Measurements from ENCODE around the gene ALAD.
"Not testable (repeated sequence)": the region's sequence is repeated elsewhere in the genome, so short reads cannot be mapped to it uniquely, and the experiment has no call there.

The ALAD gene

DNA sequence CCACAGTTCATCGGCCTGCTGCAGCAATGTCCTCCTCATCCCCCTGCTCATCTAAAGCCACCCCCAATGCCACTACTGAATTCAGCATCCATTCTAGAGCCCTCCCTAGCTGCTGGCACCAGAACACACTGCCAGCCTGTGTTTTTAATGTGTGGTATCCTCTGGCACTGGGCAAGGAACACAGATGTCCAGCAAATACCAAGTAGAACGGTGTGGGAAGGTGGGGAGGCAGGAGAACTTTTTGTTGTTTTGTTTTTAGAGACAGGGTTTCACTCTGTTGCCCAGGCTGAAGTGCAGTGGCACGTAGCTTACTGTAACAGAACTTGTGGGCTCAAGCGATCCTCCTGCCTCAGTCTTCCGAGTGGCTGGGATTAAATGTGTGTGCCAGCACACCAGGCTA, 29.0 kb downstream of the ALAD start:
- FAIRE-seq: no peak

DNA sequence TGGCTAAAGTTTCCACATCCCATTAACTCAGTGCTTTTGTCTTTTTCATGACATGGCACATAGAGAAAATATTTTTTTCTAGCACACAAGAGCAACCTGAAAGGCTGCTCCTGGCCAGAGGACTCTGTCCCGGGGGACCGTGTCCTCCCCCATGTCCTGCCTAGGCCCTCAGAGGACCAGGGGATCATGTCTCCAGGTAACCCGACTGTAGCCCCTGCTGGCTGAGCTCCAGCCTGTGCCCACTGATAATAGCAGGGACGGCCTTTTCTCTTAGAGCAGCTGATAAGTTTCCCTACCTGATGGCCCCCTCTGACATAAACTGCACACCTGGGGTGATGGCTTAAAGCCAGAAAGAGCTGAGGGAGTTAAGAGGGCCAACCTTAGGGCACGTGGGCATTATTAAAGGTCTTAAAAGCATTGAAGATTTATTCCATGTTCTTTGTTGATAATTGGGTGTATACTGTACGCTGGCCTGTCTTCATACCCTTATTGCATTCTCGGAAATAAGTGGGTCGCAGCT, 30.2 kb downstream of the ALAD start:
- FAIRE-seq: no peak

DNA sequence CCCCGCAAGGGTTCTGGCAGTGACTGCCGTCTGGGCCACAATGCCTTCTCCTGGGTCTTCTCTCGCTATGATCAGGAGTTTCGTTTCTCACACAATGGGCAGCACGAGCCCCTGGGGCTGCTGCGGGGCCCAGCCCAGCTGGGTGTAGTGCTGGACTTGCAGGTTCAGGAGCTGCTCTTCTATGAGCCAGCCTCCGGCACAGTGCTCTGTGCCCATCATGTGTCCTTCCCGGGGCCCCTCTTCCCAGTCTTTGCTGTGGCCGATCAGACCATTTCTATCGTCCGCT, 31.3 kb downstream of the ALAD start:
- FAIRE-seq: no peak

DNA sequence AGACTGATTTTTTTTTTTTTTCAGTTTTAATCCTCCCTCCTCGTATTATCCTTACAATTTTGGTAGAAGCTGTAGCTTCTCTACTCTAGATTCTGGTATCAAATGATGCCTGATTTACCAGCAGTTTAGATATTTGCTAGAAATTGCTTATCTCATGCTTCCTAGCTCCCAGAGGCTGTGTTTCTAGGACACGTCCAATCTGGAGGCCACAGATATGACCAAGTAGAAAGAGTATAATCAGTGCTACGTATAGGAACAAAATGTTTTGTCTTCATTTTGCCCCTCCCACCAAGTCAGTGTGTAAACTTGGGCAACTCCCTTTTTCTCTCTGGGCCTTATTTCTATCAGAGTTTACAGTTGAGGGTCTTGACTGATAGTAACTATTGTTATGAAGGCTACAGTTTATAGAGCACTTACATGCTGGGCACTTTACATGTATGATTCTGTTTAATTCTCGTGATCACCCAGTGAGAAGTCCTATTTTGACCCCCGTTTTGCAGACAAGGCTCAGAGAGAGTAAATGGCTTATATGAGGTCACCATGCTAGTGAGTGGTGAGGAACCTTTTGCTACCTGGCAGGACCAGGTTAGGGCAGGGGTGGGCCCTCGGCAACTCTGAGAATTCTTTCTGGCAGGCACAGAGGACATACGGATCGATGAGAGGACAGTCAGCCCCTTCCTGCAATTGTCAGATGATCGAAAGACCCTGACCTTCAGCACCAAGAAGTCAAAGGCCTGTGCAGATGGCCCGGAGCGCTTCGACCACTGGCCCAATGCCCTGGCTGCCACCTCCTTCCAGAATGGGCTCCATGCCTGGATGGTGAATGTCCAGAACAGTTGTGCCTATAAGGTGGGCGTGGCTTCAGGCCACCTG, 31.9 kb downstream of the ALAD start:
- no peak for FAIRE-seq

DNA sequence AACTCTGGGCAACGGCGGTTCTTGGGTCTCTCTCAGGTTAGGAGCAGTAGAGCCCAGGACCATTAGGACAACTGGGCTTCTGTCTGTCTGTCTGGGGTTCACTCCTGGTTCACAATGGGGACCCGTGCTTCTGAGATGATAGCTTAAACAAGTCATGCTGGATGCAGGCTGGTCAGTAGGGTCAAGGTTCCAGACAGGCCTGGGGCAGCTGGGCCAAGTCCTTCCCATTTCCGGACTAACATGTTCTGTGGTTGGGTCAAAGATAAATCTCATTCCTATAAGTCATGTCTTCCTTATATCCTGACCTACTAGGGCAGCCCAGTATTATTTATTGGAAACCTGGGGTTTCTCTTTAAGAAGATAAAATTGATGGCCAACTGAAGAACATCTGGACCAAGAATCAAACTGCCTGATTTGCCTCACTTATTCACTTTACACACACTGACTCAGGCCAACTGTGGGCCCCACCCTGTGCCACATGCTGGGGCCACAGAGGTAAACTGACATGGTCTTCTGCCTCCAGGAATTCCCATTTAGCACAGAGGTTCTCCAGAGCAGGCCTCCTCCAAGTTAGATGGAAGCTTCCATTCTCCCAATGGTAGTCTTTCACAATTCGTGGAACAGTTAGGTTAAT, 32.6 kb downstream of the ALAD start:
- no peak for FAIRE-seq

DNA sequence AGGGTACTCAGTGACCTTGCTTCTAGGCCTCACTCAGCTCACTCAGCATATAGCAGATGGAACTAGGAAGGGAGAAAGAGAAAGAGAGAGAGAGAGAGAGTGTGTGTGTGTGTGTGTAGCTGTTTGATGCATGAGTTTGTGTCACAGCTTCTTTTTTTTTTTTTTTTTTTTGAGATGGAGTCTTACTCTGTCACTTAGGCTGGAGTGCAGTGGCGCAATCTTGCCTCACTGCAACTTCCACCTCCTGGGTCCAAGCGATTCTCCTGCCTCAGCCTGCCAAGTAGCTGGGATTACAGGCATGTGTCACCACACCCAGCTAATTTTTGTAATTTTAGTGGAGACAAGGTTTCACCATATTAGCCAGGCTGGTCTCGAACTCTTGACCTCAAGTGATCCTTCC, 35.4 kb downstream of the ALAD start:
- FAIRE-seq: not testable (repeated sequence)

DNA sequence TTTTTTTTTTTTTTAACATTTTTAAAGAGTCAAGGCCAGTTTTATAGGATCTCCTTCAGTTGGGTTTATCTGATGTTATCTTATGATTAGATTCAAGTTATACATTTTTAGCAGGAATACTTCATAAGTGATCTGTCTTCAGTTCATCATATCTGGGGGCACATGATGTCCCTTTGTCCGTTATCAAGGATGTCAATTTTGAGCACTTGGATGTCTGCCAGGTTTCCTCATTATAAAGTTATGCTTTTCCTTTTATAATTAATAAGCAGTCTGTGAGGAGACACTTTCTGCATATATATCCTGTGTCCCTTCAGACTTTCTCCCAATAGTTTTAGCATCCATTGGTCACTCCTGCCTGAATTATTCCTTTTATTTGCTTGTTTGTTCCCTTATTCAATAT, 36.1 kb downstream of the ALAD start:
- no peak for FAIRE-seq

DNA sequence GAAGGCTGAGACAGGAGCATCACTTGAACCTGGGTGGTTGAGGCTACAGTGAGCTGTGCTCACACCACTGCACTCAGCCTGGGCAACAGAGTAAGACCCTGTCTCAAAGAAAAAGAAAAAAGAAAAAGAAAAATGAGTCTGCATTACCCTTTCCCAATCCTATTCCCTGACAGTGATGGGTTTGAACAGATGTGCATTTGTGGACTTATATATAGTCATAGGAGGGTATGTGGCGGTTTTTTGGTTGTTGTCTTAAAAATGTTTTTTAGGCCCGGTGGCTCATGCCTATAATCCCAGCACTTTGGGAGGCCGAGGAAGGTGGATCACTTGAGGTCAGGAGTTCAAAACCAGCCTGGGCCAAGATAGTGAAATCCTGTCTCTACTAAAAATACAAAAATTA, 37.7 kb downstream of the ALAD start:
- no peak for FAIRE-seq

DNA sequence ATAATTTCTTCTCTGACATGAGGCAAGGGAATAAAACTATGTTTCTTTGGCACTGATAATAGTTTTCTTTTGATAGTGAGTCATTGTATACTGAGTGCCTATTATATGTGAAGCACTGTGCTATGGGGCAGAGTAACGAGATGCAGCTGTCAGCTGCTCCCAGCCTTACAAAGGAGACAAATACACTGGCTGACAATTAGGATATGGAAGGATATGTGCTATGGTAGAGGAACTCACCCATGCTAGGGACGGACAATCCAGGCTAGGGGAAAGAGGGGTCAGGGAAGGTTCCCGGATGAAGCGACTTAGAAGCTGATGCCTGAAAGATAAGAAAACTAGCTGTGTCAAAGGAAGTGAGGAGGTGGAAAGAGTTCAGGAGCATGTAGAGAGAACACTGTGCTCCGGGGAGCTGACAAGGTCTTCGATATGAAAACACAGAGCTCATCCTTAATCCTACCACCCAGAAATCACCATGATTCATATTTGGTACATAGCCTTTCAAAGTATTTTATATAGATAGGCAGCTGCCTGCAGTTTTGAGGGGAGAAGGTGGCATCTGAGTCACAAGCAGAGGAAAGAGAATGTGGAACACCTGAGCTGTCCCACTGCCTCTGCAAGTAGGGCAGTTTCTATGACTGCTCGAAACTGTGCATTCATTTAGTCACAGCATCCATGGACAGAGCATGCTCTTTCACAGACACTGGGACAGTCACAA, 39.6 kb downstream of the ALAD start:
- no peak for FAIRE-seq

DNA sequence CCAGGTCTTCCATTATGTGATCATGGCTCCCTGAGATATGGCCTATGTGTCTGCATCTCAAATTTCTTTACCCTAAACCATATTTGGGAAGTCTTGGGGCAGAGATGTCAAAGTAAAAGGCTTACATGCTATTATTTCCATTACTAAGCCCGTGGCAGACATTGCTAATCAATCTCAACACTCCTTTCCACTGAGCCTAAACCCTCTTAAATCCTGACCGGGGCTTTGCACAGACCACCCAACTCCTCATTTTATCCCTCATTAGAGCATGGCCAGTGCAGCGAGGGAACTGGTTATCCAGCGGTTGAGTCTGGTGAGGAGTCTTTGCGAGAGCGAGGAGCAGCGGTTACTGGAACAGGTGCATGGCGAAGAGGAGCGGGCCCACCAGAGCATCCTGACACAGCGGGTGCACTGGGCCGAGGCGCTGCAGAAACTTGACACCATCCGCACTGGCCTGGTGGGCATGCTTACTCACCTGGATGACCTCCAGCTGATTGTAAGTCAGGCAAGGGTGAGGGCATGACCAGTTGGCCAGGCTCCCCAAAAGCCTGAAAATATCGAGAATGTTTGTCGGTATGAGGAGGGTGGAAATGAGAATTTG, 40.7 kb downstream of the ALAD start:
- no peak for FAIRE-seq

DNA sequence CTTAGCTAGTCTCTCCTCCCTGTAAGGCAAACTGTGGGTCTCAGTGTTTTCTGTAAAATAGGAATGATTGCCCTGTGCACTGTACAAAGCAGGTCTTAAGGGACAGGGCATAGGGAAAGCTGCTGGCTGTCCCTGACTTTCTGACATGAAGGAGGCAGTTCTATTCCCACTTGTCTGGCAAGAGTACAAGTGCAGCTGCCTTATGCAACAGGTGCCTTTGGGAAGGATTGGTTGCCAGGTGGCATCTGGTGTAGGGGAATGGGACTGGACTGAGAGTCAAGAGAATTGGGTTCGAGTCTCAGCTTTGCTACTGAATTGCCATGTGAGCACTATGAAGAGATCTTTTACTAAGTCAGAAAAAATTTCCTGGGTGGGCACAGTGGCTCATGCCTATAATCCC, 41.7 kb downstream of the ALAD start:
- FAIRE-seq: no peak

DNA sequence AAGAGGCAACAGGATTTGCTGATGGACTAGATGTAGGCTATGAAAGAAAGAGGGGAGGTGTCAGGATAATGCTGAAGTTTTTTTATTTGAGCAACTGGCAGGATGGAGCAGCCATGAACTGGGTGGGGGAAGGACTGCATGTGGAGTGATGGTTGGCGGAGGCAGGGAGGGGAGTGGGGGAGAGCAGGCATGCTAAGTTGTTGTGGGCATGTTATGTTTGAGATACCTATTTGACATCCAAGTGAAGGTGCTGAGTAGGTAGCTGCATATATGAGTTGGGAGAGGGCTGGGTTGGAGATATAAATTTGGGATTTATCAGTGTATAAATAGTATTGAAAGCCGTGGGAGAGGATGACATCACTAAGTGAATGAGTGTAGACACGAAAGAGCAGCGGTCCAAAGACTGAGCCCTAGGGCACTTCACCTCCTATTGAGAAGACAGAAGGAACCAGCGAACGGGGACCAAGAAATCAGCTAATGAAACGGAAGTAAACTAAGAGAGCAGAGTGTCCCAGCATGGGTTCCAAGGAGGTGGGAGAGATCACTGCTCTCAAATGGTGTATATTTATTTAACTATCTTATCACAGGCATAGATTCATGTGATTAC, 44.3 kb downstream of the ALAD start:
- FAIRE-seq: no peak

DNA sequence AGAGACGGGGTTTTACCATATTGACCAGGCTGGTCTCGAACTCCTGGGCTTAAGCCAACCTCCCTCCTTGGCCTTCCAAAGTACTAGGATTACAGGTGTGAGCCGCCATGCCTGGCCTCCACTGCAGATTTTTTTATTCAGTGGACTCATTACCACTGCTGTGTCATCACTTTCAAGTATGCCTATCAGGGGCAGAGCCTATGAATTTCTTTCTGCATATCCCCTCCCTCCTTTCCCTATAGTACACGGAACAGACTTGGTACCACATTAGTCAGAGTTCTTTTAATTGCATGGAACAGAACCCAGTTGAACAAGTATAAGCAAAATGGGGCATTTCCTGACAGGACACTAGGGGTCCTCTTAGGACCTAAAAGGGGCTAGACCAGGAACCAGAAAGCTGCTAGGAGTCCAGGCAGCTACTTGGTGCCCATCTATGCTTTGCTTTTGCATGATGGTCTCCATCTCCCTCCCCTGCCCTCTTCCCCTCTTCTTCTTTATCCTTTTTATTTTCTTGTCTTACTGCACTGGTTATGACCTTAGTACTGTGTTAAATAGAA, 46.0 kb downstream of the ALAD start:
- no peak for FAIRE-seq

DNA sequence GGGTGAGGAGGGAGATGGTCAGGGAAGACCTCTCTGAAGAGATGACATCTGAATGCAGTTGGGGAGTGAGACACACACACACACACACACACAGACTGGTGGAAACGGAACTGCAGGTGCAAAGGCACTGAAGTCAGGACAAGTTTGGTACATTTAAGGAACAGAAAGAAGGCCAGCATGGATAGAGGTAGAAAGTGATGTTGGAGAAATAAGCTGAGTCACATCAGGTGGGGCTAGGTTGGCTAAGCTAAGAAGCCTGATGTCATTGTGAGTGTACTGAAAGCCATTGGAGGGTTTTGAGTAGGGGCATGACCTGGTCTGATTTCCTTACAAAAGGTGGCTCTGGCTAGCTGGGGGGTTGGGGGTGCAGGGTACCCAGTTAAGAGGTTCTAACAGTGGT, 48.7 kb downstream of the ALAD start:
- FAIRE-seq: no peak

DNA sequence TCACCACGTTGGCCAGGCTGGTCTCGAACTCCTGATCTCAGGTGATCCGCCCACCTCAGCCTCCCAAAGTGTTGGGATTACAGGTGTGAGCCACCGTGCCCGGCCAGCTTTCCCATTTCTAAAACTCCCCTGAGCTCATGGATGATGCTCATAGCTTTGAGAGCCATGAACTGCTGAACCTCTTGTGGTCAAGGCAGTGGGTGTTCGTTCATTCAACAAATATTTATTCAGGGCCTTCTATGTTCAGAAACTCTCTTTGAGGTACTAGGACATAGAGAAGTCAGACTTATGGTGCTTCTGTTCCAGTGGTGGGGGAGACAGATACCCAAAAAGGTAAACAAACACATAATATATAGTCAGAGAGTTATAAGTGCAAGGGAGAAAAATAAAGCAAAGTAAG, 49.1 kb downstream of the ALAD start:
- FAIRE-seq: no peak

DNA sequence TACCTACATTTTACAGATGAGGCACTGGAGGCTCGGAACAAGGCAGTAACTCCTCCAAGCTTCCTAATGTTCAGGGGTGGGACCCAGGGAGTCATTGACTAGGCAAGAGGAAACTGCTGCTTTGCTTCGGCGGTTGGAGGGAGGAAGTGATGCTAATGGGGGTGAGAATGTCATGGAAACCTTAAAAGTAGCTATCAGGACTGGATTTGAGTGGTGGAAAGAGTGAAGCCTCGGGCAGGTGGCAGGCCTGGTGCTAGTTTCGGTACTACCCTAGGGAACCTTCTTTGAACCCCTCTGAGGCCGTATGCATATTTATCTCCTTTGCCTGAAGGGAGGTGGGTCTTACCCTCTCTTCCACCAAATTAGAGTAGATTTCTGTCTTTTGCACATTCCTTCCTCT, 50.1 kb downstream of the ALAD start:
- FAIRE-seq: no peak

DNA sequence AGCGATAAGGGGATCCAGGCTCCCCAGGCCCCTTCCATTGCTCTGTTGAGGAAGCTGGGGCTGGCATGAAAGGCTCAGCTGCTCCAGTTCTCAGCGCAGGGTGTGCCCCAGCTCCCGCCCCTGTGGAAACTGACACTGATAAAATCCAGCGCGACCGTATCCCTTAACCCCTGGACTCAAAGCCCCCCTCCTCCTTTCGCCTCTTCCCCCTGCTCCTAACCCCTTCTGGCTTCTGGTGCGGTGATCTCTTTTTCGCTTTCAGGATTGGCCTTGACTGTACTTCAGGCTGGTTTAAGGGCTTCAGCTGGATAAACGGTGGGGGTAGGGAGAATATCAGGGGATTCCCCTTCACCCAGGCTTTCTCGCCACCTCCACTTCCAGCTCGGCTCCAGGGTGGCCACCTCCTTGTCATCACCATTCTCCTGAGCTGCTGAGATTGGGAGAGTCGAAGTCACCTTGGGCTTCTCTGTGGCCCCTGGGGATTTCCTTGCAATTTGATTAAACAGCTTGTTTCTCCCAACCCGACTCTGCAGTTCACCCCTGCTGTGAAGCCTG, 50.9 kb downstream of the ALAD start:
- FAIRE-seq: no peak

DNA sequence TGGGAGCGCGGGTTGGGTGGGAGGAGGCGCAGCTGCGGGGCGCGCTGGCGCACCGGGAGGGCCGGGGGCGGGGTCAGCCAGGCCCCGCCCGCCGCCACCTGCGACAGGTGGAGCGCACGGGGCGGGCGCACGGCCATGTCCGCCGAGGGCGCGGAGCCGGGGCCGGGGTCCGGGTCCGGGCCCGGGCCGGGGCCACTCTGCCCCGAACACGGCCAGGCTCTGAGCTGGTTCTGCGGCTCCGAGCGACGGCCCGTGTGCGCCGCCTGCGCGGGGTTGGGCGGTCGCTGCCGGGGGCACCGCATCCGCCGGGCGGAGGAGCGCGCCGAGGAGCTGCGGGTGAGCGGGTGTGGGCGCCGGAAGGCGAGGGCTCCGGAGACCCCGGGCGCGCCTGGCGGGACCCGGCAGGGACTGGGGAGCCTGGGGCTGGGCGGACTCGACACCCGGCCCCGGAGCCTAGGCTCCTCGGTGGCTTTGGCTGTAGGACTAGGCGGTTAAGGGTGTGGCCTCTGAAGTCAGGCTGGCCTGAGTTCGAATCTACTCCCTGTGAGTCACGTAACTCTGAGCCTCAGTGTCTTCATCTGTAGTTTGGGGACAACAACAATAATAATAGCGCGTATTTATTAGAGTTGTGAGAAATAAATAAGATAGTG, 51.5 kb downstream of the ALAD start, which contains the start of gene BSPRY:
BSPRY (plus strand) TSS at position 97 of the 650 bp plus-strand sequence; CDS start at position 136, 39 bp downstream.
- no peak for FAIRE-seq

DNA sequence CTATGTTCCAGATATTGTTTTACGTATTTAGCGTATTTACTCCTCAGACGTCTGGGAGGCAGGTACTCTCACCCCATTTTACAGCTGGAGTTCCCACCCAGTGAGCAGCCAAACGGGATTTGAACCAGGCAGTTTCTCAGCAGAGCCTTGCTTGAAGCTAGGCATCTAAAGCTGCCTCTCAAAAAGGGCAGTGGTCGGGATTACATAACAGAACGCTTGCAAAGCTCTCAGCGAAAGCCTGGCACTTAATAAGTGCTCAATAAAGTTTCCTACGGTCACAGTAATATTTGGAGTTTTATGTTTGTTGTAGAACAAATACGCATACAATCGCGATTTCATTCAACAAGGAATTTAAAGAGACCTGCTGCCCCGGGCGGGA, 52.0 kb downstream of the ALAD start:
- no peak for FAIRE-seq

DNA sequence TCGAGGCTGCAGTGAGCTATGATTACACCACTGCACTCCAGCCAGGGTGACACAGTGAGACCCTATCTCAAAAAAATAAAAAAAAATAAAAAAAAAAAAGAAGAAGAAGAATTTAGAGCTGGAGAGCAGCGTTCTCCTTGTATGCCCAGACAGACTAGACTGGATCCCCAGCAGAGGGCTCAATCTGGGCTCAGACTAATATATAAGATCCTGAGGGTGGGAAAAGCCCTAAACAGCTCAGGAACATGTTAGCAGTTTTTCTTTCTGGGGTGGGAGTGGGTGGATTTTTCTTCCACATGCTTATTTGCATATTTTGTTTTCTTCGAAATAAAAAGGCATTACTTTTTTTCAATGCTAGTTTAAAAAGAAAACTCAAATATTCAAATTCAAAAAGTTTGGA, 52.6 kb downstream of the ALAD start:
- no peak for FAIRE-seq

DNA sequence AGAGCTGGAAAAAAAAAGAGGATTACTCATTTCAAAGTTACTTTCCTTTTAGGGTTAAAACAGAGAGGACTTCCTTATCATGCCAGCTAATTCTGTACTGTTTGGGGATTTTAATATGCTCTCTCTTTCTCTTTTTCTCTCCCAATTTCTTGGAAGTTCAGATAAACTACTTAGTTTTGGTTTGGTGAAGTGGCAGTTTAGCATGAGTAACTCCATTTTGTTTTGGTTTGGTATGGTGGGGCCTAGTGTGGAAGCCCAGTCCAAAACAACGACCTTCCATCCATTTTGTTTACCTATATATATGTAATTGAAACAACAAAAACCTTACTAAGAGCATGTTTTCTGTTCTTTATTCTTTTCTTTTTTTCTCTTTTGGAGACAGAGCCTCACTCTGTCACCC, 55.4 kb downstream of the ALAD start:
- FAIRE-seq: no peak

DNA sequence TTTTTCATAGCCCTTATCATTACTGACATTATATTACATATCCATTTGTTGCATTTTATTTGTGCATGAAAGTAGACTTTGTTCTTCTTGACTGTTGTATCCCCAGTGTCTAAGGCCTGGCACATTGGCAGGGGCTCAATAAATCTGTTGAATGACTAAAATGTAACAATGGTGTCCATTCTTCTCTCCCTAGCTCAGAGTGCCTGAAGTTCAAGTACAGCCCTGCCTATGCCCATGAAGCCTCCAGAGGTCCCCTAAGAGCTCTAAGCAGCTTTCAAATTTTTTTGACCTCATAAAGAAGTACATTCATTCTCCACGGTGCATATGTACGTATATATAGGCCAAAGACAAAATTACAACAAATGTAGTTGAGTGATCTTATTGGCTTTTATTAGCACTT, 55.9 kb downstream of the ALAD start:
- FAIRE-seq: no peak
